Measurements from ENCODE around the gene KLF16. TPM values are rescaled to one million over a fixed set of nuclear protein-coding genes. Genes with fewer than 3 reads are reported as not detected.
"Not testable (repeated sequence)": the region's sequence is repeated elsewhere in the genome, so short reads cannot be mapped to it uniquely, and the experiment has no call there.

KLF16 gene
- total RNA-seq, 2 donors from 2014 or later: 7.7 to 11.0 TPM

GRCh38 chr19:1884291-1884718 lies 20.9 kb upstream of the KLF16 start:
- Histone ChIP-seq H3K4me3 (peak overlapping the region; percentile 95), H3K36me3 (no peaks in the 10 kb centered on the region), H3K27me3 (replicated peaks; ENCODE audit: insufficient read depth) (no peaks in the 10 kb centered on the region), H3K4me1 (ENCODE audit: control insufficient read depth in 1 of 2, low read depth in 2 of 2) (peaks cover 17 to 42% of the 10 kb centered on the region in 2 donors), H3K9me3 (no peaks in the 10 kb centered on the region), H3K27ac (peak overlapping the region in 1 of 2 donors; percentile 70)
- ATAC-seq (ENCODE audit: insufficient number of reproducible peaks, low FRiP score, low read depth) (no peak), DNase-seq (ENCODE audit: low spot score) (no peak)
- TF ChIP-seq CTCF (IDR thresholded peaks at IDR 0.05): no peak

- H3K9me3 ChIP-seq: no peaks in the 10 kb centered on the region
- DNase-seq (ENCODE audit: low spot score) (no peak), ATAC-seq (ENCODE audit: insufficient number of reproducible peaks, low FRiP score, low read depth) (no peak)
- no peak for TF ChIP-seq CTCF (IDR thresholded peaks at IDR 0.05)
- H3K27ac ChIP-seq: no peak overlapping the region
- H3K27me3 ChIP-seq (replicated peaks; ENCODE audit: insufficient read depth): no peaks in the 10 kb centered on the region
- H3K4me3 ChIP-seq: peak overlapping the region; percentile 95
- H3K4me1 ChIP-seq (ENCODE audit: control insufficient read depth in 1 of 2, low read depth in 2 of 2): peaks cover 17 to 42% of the 10 kb centered on the region in 2 donors
- no peaks in the 10 kb centered on the region for H3K36me3 ChIP-seq
Observed at GRCh38 chr19:1883784-1884183, 20.4 kb upstream of the KLF16 start.

GRCh38 chr19:1882786-1883692 lies 19.7 kb upstream of the KLF16 start:
- H3K4me3 ChIP-seq: peak overlapping the region; percentile 95
- peak overlapping the region in 1 of 2 donors; percentile 10 for H3K27ac ChIP-seq
- DNase-seq (ENCODE audit: low spot score) (no peak), ATAC-seq (ENCODE audit: insufficient number of reproducible peaks, low FRiP score, low read depth) (no peak)
- H3K9me3 ChIP-seq: no peaks in the 10 kb centered on the region
- no peaks in the 10 kb centered on the region for H3K36me3 ChIP-seq
- peaks cover 17 to 42% of the 10 kb centered on the region in 2 donors for H3K4me1 ChIP-seq (ENCODE audit: control insufficient read depth in 1 of 2, low read depth in 2 of 2)
- no peak for TF ChIP-seq CTCF (IDR thresholded peaks at IDR 0.05)
- no peaks in the 10 kb centered on the region for H3K27me3 ChIP-seq (replicated peaks; ENCODE audit: insufficient read depth)

GRCh38 chr19:1882089-1882785 lies 18.9 kb upstream of the KLF16 start:
- peak overlapping the region; percentile 45 for H3K4me3 ChIP-seq
- H3K27me3 ChIP-seq (replicated peaks; ENCODE audit: insufficient read depth): no peaks in the 10 kb centered on the region
- no peaks in the 10 kb centered on the region for H3K36me3 ChIP-seq
- ATAC-seq (ENCODE audit: insufficient number of reproducible peaks, low FRiP score, low read depth) (no peak), DNase-seq (ENCODE audit: low spot score) (no peak)
- no peak for TF ChIP-seq CTCF (IDR thresholded peaks at IDR 0.05)
- peaks cover 17 to 42% of the 10 kb centered on the region in 2 donors for H3K4me1 ChIP-seq (ENCODE audit: control insufficient read depth in 1 of 2, low read depth in 2 of 2)
- H3K9me3 ChIP-seq: no peaks in the 10 kb centered on the region
- H3K27ac ChIP-seq: peak overlapping the region in 1 of 2 donors; percentile 38

- H3K36me3 ChIP-seq; H3K9me3 ChIP-seq; ATAC-seq (ENCODE audit: insufficient number of reproducible peaks, low FRiP score, low read depth); H3K27me3 ChIP-seq (replicated peaks; ENCODE audit: insufficient read depth); DNase-seq (ENCODE audit: low spot score): not testable (repeated sequence)
- peak overlapping the region in 1 of 2 donors; percentile 38 for H3K27ac ChIP-seq
- H3K4me1 ChIP-seq (ENCODE audit: control insufficient read depth in 1 of 2, low read depth in 2 of 2): peaks cover 19 to 43% of the 10 kb centered on the region in 2 donors
- H3K4me3 ChIP-seq: peak overlapping the region; percentile 45
Observed at GRCh38 chr19:1881393-1882088, 18.2 kb upstream of the KLF16 start.

Data from thoracic aorta (tissue), 2 donors.